COLO668 (cell line): ENCODE data around the gene MLXIP.
"Not testable (repeated sequence)": the region's sequence is repeated elsewhere in the genome, so short reads cannot be mapped to it uniquely, and the experiment has no call there.

ENCODE experiments used
- DNase-seq: peaks from one replicate; lab custom pipeline; 2025; ENCODE audit not compliant: unreplicated experiment; lab: John Stamatoyannopoulos, UW

MLXIP gene

GRCh38 chr12:122051231-122051876 lies 27.2 kb upstream of the MLXIP start:
- no peak for DNase-seq

GRCh38 chr12:122052285-122052684 lies 26.3 kb upstream of the MLXIP start:
- no peak for DNase-seq

DNA sequence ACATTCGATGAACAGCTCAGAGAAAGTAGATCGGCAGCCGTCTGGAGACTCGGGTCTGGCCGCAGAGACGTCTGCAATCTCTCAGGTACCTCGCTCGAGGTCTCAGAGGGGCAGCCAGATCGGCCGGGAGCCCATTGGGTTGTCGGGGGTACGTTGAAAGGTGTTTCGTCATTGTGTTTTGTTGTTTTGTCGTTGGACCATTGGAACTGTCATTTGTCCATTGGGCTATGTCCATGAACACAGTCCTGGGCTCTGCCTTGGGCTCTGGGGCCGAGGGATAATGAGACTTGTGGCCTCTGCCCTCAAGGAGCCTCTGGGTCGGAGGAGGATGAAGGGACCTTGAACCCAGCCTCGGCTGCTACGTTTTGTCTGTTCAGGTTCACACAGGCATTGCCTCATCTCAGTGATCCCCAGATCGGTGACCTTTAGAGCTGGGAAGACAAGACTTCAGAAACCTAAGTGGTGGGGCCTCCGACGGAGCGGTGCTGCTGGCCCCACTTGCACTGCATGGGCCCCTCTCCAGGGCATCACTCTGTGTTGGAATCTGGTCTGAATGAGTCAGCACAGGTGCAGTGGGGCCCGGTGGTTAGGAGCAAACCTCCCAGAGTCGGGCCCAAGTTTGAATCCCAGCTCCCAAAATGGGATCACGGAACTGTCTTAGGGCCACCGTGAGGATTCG lies 23.6 kb upstream of the MLXIP start:
- no peak for DNase-seq

GRCh38 chr12:122056406-122056805 lies 22.1 kb upstream of the MLXIP start:
- not testable (repeated sequence) for DNase-seq

- DNase-seq, result no peak
Measured at GRCh38 chr12:122057007-122057735, 21.4 kb upstream of the MLXIP start.

DNA sequence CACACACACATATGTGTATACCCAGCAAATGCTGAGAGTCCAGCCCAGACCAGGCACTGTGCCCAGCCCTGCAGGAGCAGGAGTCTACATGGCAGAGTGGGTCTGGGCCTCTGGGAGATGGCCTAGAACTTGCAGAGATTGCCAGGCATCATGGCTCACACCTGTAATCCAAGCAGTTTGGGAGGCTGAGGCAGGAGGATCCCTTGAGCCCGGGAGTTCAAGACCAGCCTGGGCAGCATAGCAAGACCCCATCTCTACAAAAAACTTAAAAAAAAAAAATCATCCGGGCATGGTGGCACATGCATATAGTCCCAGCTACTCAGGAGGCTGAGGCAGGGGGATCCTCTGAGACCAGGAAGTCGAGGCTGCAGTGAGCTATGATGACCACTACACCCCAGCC lies 20.8 kb upstream of the MLXIP start:
- DNase-seq, result no peak

- no peak for DNase-seq
Measured at GRCh38 chr12:122058549-122059149, 19.9 kb upstream of the MLXIP start.

- DNase-seq, result no peak
Measured at GRCh38 chr12:122059203-122059960, 19.2 kb upstream of the MLXIP start.

DNA sequence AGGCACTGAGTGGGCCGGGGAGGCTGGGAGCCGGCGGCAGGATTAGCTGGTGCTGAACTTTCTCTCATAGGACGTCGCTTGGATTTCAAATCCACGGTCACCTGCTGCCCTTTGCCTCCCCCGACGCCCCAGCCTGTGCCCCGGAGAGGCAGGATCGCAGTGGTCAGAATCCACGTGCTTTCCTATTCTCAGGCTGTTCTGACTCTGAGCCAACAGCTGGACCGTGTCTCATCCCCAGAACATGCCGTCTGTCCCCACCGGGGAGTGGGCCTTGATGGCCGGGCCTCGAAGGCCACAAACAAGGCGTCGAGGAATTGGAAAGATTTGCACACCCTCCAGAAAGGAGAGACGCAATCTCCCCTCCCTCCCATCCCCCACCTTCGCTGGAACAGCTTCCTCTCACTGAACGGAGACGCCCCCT lies 18.5 kb upstream of the MLXIP start:
- no peak for DNase-seq

- DNase-seq, result no peak
Measured at GRCh38 chr12:122061253-122061652, 17.3 kb upstream of the MLXIP start.

GRCh38 chr12:122062832-122063693 lies 15.5 kb upstream of the MLXIP start:
- DNase-seq, result peak; percentile 64

DNA sequence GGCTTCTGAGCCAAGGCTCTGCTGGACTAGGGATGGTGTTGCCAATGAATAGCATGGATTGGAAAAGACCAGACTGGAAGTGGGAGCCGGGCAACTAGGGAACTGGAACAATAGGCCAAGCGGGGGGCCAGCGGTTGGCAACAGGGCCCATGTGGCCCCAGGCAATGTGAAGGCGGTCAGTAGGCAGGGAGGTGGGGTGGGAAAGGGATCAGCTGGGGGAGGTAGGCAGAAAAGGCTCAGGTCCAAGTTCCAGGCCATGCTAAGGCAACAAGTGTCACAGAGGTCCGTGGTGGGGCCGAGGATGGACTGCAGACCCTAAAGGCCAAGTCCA lies 14.9 kb upstream of the MLXIP start:
- DNase-seq, result peak; percentile 52

DNA sequence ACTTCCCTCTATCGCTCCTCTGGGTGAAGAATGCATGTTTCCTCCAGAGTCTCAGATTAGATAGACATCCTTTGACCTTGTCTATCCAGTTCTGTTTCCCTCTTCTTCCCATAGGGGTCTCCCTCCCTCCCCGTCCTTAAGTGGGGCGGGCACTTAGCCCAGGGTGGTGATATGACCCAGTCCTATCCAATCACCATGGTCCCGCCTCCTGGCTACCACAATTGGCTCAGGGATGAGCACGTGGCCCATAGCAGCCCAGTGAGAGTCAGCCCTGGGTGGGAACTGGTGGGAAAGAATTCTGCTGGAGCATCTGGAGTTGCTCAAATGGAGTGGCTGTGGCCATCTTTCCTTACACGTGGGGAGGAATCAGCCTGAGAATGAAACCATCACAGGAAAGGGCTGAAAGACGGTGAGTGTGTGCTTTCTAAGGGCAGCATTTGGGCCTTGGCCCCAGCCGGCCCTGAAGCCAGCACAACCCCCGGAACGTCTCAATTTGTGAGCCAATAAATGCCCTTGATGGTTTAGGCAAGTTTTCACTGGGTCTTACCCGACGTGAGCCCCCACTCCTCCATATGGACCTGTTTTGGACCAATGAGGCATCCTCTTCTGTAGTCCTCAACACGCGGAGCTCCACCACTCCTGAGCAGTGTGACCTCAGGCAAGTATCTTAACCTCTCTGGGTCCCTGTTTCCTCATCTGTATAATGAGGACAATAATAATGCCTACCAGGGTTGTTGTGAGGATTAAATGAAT lies 14.4 kb upstream of the MLXIP start:
- peak; percentile 93 for DNase-seq

DNA sequence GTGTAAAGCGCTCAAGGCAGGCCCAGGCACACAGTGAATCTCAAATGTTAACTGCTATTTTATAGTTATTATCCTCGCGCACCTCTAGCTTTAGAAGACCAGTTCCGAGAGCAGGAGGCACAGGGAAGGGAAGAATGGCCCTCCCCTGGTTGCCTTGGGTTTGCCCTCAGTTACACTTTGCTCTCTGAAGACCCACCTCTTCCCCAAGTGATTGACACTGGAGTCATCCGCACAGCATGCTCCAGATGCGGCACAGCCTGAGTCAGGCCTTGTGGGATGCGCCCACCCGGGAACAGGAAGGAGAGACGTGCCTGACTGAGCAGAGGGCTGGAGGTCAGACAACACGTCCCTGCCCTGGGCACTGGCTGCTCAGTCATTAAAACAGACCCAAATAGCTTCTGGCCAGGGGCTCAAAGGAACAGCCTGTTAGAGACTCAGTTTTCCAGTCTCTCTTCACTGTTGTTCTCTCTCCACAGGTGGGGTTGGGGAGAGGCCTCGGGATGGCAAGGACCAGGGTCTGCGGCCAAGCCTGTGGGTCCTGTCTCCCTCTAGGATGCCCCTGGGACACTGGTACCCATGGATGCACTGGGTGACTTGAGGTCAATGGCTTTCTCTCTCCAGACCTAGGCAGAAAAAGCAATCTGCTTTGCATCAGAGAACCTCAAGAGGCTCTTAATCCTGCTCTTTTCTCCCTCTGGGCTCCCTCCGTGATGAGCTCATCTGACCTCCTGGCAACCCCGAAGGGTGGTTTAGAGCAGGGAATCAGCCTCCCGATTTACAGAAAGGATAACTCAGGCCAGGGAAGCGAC lies 13.6 kb upstream of the MLXIP start:
- peak; percentile 70 for DNase-seq

GRCh38 chr12:122067548-122067947 lies 11.0 kb upstream of the MLXIP start:
- no peak for DNase-seq

- no peak for DNase-seq
Measured at GRCh38 chr12:122067966-122068365, 10.6 kb upstream of the MLXIP start.

DNA sequence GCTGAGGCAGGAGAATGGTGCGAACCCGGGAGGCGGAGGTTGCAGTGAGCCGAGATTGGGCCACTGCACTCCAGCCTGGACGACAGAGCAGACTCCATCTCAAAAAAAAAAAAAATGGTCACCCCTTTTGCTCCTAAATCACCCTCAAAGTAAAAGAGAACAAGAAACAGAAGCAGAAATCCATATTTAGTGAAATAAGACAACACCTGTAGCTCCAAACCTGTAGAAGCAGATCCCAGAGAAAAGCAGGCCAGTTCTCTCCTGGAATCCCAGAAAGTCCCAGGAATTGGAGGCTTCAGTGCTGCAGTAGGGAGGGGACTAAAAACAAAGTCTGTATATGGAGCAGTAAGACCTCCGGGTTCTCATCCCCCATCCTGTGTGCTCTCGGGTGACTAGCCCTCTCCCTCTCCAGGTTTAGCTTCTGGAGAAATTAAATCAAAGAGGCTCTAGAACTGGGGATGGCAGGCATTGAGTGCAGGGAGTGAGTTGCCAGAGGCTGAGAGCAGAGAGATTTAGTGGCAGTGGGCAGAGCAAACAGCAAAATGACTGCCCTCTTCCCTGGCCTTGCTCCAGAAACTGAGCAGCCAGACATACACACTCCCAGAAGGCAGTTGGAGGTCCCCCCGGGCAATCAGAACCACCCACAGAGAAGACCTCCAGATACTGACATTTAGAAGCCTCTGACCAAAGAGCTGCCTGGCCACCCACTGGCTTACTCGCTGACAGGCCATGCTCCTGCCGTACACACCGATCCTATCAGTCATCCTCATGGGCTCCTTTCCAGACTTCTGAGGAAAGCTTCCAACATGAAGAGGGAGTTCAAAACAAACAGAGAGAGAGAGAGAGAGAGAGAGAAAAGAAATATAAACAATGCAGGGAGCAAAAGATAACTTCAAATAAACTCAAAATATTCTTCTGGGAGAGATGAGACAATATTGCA lies 6.3 kb upstream of the MLXIP start:
- DNase-seq, result no peak

GRCh38 chr12:122073815-122074214 lies 4.7 kb upstream of the MLXIP start:
- DNase-seq, result no peak
